Glutamatergic neuron (in vitro differentiated cells): ENCODE data around the gene BABAM2. TPM values are rescaled to one million over a fixed set of nuclear protein-coding genes. Genes with fewer than 3 reads are reported as not detected.
"Not testable (repeated sequence)": the region's sequence is repeated elsewhere in the genome, so short reads cannot be mapped to it uniquely, and the experiment has no call there.

Source experiments
- DNase-seq: peaks from one replicate; pipeline ENCODE4 v3.0.0; 2022
- H3K27ac Mint-ChIP-seq: one replicate; pipeline ENCODE4 v1.8.0; 2020; ENCODE audit warnings: mild to moderate bottlenecking, mixed read lengths, inconsistent platforms; ENCODE audit not compliant: unreplicated experiment
- H3K27me3 Mint-ChIP-seq: one replicate; pipeline ENCODE4 v1.8.0; 2020; ENCODE audit warnings: mild to moderate bottlenecking, moderate library complexity, mixed read lengths, inconsistent platforms; ENCODE audit not compliant: unreplicated experiment
- H3K36me3 Mint-ChIP-seq: one replicate; pipeline ENCODE4 v1.8.0; 2020; ENCODE audit warnings: mild to moderate bottlenecking, mixed read lengths, inconsistent platforms; ENCODE audit not compliant: unreplicated experiment
- H3K4me1 Mint-ChIP-seq: one replicate; pipeline ENCODE4 v1.8.0; 2020; ENCODE audit warnings: mild to moderate bottlenecking, low read depth, mixed read lengths, inconsistent platforms; ENCODE audit not compliant: unreplicated experiment
- H3K4me3 Mint-ChIP-seq: one replicate; pipeline ENCODE4 v1.8.0; 2020; ENCODE audit warnings: mild to moderate bottlenecking, mixed read lengths, inconsistent platforms; ENCODE audit not compliant: unreplicated experiment
- H3K9me3 Mint-ChIP-seq: one replicate; pipeline ENCODE4 v1.8.0; 2020; ENCODE audit warnings: mild to moderate bottlenecking, moderate library complexity, mixed read lengths, inconsistent platforms; ENCODE audit not compliant: unreplicated experiment
- CTCF ChIP-seq: fragments of 200-600 bp; sonication (generic); IDR thresholded peaks from one replicate; pipeline ENCODE4 v1.5.0; 2021; ENCODE audit not compliant: partially characterized antibody, unreplicated experiment
- total RNA-seq: library from RNA; stranded (reverse); fragmentation: NEBNext Ultra II Directional; extraction: Animal tissue kit (Norgen Biotek cat#: 25700); gene quantifications from one replicate; pipeline ENCODE4 v1.2.1, GENCODE V29; 2021; ENCODE audit not compliant: unreplicated experiment

Gene BABAM2
- total RNA-seq, 1 donor from 2014 or later = 29.9 TPM

- TF ChIP-seq CTCF = no peak
- Mint-ChIP-seq H3K27me3 (peaks cover 7% of the 10 kb centered on the region), H3K36me3 (peaks cover 10% of the 10 kb centered on the region), H3K4me3 (no peak overlapping the region), H3K4me1 (no peaks in the 10 kb centered on the region), H3K9me3 (peaks cover 2% of the 10 kb centered on the region), H3K27ac (no peak overlapping the region)
- DNase-seq = no peak
Measured at GRCh38 chr2:27856956-27857355, 33.6 kb upstream of the BABAM2 start.

- TF ChIP-seq CTCF = no peak
- peaks cover 10% of the 10 kb centered on the region for H3K36me3 Mint-ChIP-seq
- no peak overlapping the region for H3K4me3 Mint-ChIP-seq
- peaks cover 3% of the 10 kb centered on the region for H3K27me3 Mint-ChIP-seq
- no peak for DNase-seq
- no peaks in the 10 kb centered on the region for H3K4me1 Mint-ChIP-seq
- H3K9me3 Mint-ChIP-seq = peaks cover 2% of the 10 kb centered on the region
- H3K27ac Mint-ChIP-seq = no peak overlapping the region
Measured at GRCh38 chr2:27857417-27858172, 32.9 kb upstream of the BABAM2 start.

GRCh38 chr2:27860111-27860510, 30.4 kb upstream of the BABAM2 start:
- H3K27me3 Mint-ChIP-seq = peaks cover 3% of the 10 kb centered on the region
- H3K36me3 Mint-ChIP-seq = peaks cover 6% of the 10 kb centered on the region
- H3K4me1 Mint-ChIP-seq = no peaks in the 10 kb centered on the region
- no peak overlapping the region for H3K4me3 Mint-ChIP-seq
- DNase-seq = no peak
- H3K9me3 Mint-ChIP-seq = peaks cover 2% of the 10 kb centered on the region
- no peak overlapping the region for H3K27ac Mint-ChIP-seq
- TF ChIP-seq CTCF = no peak

- peaks cover 5% of the 10 kb centered on the region for H3K27me3 Mint-ChIP-seq
Measured at GRCh38 chr2:27863146-27863545, 27.4 kb upstream of the BABAM2 start.

GRCh38 chr2:27863955-27864354, 26.6 kb upstream of the BABAM2 start:
- H3K27me3 Mint-ChIP-seq, H3K4me1 Mint-ChIP-seq, H3K9me3 Mint-ChIP-seq, H3K36me3 Mint-ChIP-seq, DNase-seq, H3K27ac Mint-ChIP-seq, H3K4me3 Mint-ChIP-seq: not testable (repeated sequence)

More at GRCh38 chr2:27863146-27863545, 27.4 kb upstream of the BABAM2 start:
- H3K36me3 Mint-ChIP-seq = no peaks in the 10 kb centered on the region
- H3K4me1 Mint-ChIP-seq = no peaks in the 10 kb centered on the region
- no peak for DNase-seq
- TF ChIP-seq CTCF = no peak
- H3K4me3 Mint-ChIP-seq = no peak overlapping the region
- no peaks in the 10 kb centered on the region for H3K9me3 Mint-ChIP-seq
- H3K27ac Mint-ChIP-seq = no peak overlapping the region
